ENCODE results near the gene MLANA.
"Not testable (repeated sequence)": the region's sequence is repeated elsewhere in the genome, so short reads cannot be mapped to it uniquely, and the experiment has no call there.

MLANA gene

DNA sequence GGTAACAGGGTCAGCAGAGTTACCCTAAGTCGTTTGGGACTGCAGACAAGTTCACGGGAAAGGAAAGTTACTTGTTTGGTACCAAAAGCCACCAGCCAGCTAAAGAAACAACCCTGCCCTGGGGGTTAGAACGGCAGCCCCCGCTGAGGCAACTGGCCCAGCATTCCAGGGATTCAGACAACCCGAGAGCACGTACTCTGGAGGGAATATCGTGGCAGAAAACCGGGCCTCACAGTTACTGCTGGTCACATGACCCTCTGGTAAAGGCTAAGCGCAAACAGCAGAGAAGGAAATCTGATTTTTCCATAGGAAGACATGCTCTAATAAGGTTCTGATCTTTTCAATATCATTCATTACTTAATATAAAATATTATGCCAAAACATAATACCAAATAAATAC, 22.5 kb upstream of the MLANA start:
- intact Hi-C loops (cut with DNase I) = no loop called here
- DNase-seq = no peak

DNA sequence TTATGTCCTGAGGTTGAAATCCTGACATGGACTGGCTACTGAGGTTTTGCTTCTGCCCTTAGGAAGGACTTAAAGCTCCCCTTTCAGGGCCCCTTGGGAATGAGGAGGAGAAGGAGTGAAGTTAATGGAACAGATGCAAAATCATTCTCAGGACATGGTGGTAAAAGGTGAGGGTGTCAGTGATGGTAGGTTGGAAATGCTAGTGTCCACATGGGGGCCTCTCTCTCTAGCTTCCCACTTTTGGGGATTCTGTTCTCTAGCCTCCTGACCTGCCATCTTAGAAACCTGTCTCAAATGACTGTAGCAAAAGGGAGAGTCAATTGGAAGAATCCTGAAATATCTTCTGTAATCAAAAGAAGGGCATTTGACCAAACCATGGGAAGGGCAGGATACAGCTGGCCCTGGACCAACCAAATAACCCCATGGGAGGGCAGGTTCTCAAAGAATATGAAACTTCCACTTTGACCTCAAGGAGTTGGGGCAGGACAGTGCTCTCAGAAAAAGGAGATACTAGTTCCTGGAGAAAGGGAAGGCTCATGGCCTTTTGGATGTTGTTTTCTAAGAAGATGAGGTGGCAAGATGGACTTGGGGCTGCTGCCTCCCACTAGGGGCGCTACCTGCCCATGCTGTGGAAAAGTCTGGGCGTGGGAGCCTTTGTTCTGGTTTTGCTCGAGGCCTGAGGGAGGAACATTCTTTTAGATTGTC, 21.2 kb upstream of the MLANA start:
- DNase-seq = no peak
- intact Hi-C loops (cut with DNase I) = no loop called here

DNA sequence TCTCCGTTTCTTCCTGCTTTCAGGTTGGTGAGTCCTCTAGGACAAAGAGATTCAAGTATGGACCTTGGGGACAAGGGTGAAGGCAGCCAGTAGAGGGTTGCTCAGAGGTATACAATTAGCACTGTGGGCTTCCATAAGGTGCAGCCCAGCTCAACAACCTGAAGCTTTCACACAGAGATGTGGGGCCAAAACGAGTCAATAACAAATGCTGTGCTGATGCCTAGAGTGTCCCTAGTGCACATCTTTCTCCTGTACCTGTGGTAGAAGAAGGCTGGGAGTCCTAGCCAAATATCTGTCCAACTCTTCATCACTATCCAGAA, 20.7 kb upstream of the MLANA start:
- intact Hi-C loops (cut with DNase I) = no loop called here
- DNase-seq = no peak

DNA sequence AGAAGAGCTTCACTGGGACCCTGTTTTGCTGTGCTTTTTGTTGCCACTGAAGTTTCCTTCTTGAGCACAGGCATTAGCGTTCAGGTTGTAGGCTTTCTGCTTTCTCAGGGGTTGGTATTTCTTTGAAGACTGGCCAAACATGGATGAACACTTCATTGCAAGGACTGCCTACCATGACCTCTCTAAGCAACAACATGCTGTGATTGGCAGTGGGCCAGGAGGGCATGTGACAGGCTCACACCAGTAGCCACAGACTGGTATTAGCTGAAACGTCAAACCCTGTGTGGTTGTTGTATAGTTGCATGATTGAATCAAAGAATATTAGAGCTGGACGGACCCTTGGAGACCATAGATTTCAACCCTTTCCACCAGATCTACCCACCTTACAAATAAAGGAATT, 20.0 kb upstream of the MLANA start:
- DNase-seq = peak in 9 of 42 donors; percentile 12 to 56 (median 25)
- intact Hi-C loops (cut with DNase I) = no loop called here

DNA sequence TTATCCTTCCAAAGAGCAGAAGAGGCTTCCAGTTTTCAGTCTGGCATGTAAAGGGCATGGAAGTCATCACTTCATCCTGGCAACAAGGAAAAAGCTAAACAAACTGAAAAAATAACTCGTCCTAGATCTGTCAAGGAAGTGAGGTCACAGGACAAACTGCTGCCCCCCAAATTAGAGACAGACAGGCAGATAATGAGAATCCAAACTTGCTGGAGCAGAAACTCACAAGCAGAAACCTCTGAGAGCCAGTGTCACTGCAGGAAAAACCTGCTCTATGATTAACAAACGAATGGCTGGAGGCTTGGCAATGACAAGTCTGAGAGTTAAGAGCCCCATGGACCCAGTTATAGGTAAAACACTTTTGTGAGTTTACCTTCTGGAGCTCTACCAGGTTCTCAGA, 18.9 kb upstream of the MLANA start:
- intact Hi-C loops (cut with DNase I) = no loop called here
- DNase-seq = no peak

DNA sequence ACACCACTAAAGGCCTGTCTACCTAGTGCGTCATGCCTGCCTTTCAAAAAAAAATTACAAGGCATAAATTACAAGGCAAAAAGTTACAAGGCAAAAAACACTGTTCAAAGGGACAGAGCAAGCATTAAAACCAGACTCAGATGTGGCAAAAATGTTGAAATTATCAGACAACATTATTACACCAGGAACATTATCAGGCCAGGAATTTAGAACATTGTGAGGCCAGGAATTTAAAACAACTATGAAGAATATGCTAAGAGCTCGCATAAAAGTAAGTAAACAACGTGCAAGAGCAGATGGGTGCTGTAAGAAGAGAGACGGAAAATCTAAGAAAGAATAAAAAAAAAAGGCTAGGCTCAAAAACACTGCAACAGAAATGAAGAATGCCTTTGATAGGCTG, 18.2 kb upstream of the MLANA start:
- intact Hi-C loops (cut with DNase I) = no loop called here
- no peak for DNase-seq

DNA sequence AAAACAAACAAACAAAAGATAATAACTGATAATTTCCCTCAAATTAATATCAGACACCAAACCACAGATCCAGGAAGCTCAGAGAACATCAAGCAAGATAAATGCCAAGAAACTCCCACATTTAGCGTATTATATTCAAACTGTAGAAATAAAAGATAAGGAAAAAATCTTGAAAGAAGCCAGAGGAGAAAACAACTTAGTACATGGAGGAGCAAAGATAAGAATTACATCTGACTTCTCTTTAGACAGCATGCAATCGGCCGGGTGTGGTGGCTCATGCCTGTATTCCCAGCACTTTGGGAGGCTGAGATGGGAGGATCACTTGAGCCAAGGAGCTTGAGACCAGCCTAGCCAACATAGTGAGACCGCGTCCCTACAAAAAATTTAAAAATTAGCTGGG, 17.2 kb upstream of the MLANA start:
- DNase-seq = no peak
- intact Hi-C loops (cut with DNase I) = no loop called here

DNA sequence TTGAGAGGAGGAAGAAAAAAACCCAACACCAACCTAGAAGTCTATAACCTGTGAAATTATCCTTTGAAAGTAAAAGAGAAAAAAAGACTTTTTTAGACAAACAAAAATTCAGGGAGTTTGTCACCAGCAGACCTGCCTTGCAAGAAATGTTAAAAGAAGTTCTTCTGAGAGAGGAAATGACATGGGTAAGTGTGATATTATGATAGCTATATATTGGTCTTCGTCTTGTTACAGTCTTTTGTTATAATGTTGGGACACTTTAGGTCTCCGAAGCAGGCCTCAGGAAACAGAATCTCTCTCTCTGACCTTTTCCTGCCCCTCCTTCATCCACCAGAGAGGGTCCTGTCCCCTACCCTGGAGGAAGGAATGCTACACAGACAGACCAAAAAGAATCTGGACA, 16.6 kb upstream of the MLANA start:
- intact Hi-C loops (cut with DNase I) = no loop called here
- no peak for DNase-seq

DNA sequence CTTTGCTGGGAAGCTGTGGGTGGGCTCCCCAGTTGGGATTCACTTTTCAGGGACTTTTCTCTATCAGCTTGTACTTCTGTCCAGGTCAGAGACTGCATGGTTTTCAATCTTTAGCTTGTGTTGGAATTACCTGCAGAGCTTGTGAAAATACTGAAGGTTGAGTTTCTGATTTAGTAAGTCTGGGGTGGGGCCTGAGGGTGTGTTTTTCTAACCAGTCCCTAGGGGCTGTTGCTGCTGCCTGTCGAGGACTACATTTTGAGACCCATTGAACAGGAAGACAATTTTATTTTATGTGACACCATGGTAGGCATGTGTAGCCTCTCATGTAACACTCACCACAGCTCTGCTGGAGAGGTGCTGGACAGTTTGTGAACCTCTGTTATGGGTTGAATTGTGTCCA, 14.7 kb upstream of the MLANA start:
- intact Hi-C loops (cut with DNase I) = no loop called here
- no peak for DNase-seq

DNA sequence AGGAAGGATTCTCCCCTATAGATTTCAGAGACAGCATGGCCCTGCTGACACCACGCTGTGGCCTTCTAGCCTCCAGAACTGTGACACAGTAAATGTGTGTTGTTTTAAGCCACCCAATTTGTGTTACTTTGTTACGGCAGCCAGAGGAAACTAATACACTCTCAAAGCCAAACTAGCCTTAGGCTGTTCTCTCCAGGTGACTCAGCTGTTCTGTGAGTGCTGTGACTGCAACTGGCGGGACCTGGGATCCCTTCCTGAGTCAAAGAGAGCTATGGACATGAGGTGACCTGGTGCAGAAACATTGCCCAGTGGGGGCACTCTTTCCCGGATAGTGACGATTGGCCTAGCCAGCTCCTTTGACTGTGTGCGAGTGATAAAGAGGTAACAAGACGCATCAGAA, 14.0 kb upstream of the MLANA start:
- no peak for DNase-seq
- intact Hi-C loops (cut with DNase I) = no loop called here

DNA sequence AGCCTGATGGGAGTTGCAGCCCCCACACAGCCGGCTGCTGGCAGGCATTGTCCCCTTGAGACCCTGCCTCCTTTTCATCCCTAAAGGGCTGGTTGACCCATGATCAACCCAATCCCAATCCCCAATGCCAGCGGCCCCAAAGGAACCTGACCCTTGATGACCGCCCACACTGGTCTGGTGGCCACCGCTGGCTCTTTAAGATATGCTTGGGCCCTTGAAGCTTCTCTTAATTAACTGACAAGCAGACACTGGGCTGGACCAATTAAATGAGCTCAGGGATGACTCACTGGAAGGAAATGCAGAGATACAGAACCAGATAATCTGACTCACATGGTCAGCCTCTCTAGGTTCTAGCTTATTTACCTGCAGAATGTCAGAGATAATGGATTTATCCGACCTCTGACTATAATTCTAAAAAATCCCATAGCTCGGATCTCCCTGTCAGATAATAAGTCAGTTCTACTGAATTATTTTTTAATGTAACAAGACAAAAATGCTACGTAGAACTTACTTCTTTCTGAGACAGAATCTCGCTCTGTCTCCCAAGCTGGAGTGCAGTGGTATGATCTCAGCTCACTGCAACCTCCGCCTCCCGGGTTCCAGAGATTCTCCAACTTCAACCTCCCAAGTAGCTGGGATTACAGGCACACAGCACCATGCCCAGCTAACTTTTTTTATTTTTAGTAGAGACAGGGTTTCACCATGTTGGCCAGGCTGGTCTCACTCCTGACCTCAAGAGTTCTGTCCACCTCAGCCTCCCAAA, 11.1 kb upstream of the MLANA start:
- DNase-seq = peak in 33 of 42 donors; percentile 13 to 82 (median 50)
- intact Hi-C loops (cut with DNase I) = no loop called here

DNA sequence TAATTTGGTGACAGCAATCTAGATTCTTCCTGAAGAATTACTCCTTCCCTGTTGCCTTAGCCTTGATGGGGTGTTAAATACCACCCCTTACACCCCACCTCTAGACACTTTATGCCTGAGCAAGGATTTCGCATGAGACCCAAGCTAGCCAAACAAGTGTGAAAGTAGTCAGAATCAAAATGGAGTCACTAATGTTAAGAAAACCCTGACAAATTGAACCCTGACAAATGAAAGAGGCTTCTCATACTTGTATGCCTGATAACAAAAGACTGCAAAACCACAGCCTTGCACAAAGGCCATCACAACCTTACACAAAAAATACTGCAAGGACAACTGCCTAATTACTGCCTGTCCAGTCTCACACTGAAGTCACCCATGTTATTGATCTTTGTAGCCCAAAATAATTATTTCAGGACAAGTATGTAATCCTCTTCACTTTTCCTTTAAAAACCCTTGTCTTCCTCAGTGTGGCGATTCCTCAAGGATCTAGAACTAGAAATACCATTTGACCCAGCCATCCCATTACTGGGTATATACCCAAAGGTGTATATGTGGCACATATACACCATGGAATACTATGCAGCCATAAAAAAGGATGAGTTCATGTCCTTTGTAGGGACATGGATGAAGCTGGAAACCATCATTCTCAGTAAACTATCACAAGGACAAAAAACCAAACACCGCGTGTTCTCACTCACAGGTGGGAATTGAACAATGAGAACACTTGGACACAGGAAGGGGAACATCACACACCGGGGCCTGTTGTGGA, 8.3 kb upstream of the MLANA start:
- intact Hi-C loops (cut with DNase I); DNase-seq: not testable (repeated sequence)

DNA sequence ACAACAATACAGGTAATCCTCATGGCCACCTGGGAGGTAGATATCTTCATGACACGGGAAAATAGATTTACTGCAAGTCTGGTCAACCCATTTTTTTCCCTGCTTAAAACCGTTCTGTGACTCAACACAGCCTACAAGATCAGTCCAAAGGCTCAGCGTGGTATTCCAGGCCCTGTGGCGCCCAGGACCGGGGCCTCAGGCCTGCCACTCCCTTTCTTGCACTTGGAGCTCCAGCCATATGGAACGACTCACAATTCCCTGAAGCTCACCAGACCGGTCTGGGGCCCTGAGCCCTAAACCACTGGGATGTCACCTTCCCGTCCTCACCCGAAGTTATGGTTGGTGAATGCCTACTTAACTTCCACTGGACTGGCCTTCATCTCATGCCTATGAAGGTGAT, 6.5 kb upstream of the MLANA start:
- DNase-seq = no peak
- intact Hi-C loops (cut with DNase I) = no loop called here

DNA sequence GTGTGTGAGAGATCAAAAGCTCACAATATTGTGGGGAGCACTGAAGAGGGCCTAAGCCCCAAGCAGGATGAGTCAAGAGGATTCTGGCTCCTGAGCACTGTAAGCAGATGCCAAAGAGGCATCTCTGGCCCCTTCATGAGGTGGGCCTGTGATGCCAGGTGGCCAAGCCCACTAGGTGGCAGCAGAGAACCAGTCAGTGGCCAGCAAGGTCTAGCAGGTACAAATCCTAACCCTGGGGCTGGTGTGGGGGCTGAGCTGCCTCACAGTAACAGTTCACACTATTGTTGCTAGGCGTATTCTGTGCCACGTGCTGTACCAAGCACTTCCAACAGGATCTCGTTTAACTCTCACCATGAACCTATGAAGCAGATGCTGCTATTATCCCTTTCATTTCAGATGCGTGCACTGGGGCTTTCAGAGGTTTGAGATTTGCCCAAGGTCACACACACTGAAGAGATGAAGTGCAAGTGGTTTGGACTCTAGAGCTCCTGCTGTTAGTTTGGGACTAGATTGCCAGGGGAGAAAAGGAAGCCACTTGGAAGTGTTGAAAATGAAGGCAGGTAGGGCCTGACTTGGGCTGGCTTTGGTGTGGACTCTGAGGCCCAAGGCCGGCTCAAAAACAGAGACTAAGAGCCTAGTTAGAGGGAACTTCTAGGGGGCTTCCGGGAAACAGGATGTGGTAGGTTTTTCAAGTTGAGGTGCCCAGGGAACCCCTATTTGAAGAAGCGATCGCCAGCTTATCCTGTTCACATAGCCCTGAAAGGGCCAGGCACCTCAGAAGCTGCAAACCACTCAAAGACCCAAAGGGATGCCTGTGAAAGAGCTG, 4.4 kb upstream of the MLANA start:
- intact Hi-C loops (cut with DNase I) = loop anchor here (5.0 kb wide), 1 partner anchor 166 kb away; no protein-coding TSS in a partner anchor
- peak; percentile 73 to 93 (median 83) for DNase-seq

DNA sequence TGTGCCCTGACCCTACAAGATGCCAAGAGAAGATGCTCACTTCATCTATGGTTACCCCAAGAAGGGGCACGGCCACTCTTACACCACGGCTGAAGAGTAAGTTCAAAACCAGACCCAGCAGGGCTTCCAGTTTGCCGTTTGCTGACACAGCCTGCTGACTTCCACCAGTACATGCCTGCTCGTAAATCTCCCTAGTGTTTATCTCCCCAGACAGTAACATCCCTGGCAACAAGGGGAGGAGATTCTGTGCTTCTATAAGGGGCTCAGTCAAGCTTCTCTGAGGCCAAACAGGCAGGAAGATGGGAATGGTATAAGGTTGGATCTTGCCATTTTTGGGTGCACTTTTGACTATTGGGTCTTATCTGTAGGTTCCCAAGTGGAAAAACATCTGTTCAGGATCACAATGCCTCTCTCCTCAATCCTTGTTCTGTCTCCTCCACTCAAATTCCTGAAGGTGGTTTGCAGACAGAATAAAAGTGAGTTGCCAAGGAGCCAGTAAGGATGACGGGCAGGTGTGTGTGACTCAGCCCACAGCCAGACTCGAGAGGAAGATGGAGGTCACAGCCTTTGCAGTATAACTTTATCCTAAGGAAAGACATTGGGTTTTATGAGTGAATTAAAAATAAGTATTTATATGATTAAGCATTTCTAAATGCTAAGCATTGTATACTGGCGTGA, 1.9 kb downstream of the MLANA start:
- intact Hi-C loops (cut with DNase I) = no loop called here
- DNase-seq = peak in 18 of 42 donors; percentile 14 to 67 (median 38)

DNA sequence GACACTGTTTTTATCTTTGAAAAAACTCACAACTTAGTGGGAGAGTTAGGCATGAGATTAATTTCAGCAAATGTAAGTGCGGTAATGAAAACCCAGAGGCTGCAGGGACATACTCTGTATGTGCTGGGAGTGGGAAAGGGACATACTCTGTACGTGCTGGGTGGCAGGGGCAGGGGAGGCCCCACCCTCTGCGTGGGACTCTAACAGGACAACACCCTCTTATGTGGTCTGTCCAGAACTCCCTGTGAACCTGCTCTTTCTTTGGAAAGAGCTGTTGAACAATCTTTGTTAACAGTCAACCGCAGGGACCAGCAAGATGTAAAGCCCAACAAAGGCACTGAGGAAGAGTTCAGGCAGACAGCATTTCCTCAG, 2.4 kb downstream of the MLANA start:
- DNase-seq = no peak
- intact Hi-C loops (cut with DNase I) = no loop called here

DNA sequence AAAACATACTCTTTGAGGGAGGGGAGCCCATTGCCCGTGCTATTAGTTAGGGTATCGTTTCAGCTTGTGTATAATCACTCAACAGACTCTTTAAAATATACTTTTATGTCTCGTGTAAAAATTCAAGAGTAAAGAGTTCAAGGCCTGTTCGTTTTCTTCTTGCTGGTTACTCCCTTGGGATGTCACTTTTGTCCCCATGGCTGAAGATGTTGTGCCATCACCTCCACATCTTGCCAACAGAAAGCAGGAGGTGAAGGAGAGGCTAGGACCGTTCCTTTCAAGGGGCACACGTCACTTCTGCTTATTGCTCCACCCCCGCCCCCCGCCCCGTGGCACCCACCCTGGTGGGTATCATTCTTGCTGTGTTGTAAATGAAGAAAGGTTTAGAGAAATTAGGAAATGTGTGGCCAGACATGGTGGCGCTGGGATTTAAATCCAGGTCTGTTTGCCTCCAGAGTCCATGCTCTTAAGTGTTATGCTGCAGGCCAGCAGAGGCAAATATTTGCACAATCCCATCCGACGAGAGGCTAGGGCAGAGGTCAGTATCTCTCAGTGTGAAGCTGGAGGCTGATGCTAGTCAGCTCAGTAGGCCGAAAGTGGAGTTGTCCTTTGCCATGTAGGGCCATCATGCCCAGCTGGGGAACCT, 3.0 kb downstream of the MLANA start:
- intact Hi-C loops (cut with DNase I) = no loop called here
- no peak for DNase-seq

DNA sequence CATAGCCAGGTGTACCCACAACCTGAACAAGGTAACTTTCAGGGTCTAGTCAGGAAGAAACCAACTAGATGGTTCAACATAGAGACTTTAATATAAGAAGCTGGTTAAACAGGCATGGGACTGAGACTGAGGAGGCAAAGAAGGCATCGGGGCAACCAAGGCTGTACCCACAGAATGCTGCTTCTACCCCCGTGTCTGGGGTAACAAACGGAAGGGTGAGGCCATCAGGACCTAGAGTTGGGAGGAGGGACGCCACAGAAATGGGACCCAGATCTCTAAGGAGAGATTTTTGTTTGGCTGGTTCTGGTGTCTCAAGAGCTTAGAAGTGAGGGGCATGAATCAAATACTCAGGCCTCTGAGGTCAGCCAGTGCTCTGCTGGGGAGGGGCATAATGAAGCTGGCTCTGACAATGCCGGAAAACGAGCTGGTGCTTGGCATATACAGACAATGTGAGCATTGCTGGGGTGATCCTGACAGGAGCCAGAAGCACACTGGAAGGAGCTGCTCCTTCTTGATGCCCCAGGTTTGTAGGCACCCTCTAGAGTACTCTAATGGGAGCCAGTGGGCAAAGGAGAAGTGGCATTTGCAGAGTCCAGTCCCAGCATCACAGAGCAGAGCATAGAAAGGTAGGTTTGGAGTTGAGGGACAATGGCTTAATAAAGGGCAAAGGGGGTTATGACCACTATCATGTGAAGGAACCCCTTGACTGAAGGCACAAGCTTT, 3.7 kb downstream of the MLANA start:
- no peak for DNase-seq
- intact Hi-C loops (cut with DNase I) = no loop called here

Data from head of caudate nucleus (tissue), 42 donors.